D341Med (cell line): ENCODE results near the gene SKAP1.
"Not testable (repeated sequence)": the region's sequence is repeated elsewhere in the genome, so short reads cannot be mapped to it uniquely, and the experiment has no call there.

Experiments used
- DNase-seq: peaks from one replicate; pipeline ENCODE4 v3.0.0; 2012; ENCODE audit warnings: low spot score

Gene SKAP1

DNA sequence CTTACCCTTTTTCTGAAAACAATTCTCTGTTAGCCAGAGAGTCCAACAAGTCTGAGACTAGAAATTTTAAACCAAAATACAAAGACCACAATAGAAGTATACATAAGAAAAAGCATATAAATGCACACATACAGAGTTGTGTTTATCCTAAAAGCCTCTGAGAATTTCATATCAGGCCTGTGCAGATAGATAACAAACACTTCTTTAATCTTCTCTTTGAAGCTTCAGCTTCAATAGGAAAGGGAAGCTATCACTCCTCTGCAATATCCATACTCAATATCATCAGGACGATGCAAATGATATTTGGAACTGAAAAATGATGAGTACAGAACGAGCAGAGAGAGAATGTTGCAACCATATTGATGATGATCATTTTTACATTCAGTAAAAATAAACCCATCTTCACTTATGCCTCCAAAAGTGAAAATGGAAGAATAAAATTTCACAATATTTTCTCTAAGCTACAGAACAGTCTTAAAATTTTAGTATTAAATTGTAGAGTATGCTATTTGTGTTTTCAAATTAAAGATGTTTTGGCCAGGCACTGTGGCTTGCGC is 61.6 kb downstream of the SKAP1 start:
- no peak for DNase-seq

DNA sequence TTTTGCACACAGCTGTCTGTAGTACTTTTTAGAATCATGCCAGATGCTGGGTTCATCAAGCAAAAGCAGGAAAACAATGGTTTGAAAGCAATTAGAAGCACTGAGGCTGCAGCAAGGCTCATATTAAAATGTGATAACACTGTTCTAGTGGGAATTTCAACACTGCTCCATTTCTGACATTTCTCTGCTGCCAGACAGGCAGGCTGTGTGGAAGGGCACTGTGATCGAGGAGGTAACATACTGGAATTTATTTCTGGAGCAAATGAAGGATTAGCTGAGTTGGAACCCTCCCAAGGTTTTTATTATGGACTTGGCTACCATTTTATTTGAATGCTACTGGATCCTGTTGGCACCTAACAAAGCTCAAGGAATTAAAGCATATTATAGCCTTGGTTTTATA is 66.9 kb downstream of the SKAP1 start:
- no peak for DNase-seq

DNA sequence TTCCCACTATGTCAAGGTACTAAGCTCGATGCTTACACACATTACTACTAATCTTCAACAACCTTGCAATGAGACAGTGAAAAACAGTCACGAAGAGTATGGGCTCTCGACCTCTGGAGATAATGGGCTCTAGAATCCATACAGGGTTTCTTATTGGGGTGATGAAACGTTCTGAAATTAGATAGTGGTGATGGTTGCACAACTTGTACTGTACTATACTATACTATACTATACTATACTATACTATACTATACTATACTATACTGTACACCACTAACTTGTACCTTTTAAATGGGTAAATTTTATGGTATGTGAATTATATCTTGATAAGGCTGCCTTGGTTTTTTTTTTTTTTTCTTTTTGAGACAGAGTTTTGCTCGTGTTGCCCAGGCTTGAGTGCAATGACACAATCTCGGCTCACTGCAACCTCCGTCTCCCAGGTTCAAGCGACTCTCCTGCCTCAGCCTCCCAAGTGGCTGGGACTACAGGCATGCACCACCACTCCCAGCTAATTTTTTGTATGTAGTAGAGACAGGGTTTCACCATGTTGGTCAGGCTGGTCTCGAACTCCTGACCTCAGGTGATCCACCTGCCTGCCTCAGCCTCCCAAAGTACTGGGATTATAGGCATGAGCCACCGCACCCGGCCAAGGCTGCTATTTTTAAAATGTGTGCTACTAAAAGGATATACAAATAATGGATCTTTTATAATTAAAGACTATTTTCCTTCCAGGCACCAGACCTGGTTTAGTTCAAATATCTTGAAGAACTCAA is 69.0 kb downstream of the SKAP1 start:
- not testable (repeated sequence) for DNase-seq

DNA sequence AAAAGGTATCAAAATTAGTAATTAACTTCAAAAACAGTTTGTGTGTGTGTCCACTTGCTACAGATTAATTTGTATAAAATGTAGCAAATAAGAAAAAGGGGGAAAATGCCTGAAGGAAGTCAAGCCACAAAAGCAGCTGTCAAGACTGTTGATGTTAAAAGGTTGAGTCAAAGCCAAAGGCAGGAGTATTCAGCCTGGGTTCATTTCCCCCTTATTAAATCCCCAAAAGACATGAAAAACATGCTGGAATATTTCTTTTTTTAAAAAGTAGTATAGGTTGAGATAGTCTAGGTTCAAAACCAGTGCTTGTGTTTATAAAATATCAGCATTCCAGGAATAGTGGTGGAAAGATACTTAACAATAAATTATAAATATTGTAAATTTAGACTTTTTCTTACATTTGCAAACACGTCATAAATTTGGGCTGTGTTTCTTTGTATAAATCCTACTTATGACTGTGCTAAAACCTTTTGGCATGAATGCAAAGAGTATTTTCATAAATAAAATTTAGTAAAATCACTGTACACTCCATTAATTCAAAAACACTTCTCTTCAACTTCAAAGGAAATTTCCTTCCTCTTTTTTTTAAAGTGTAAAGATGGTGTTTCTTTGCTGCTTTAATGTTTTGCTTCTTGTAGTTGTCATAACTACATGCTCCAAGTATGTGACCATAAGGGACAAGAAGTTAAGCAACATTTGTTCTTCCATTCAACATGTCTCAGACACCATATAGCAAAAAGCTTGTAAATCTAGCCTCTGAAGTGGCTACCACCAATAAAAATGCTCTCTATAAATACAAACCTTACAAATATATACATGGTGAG is 72.0 kb downstream of the SKAP1 start:
- no peak for DNase-seq

DNA sequence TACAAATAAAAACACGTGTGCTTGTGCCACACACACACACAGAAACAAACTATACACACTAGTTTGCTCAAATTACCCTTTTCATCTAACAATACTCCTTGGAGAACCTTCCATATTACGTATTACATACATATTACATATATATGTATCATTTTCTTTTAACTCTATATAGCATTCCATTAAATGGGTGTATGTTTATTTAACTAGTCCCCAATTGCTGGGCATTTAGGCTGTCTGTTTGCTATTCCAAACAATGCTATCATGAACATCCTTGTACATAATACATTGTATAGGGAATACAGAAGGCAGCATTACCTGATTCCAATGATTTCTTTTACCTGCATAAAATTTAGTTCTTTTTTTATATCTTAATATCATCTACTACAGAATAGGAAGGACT is 73.1 kb downstream of the SKAP1 start:
- no peak for DNase-seq

DNA sequence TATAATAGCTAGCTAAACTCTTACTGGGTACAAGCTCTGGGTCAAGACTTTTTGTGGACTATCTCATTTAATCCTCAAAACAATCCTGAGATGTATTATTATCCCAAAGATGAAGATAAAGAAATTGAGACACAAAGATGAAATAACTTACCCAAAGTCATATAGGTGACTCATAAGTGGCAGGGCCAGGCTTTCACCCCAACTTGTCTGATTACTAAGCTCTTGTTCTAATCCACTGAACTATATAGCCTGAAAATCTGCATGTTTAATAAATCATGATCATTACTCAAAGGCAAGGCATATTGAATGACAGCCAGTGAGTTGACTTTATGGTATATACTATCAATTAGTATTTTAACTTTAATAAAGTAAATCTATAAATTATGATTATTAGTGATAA is 77.4 kb downstream of the SKAP1 start:
- DNase-seq: no peak

DNA sequence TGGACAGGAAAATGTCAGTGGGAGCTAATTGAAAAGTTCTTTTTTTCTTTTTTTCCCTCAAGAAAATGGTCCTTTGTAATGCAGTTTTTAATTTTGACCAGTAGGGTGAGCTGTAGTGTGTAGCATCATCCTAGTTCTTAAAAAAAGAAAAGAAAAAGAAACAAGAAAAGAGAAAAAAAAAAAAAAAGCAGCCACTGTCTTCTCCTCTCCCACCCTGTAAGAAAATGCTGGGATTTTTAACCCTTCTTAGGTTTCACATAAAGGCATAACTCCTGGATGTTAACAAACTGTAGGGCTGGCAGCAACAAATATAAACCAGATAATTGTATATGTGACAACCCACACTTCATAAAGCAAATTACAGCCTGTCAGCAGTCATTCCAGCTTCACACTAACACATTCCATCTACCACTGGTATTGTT is 78.1 kb downstream of the SKAP1 start:
- no peak for DNase-seq

DNA sequence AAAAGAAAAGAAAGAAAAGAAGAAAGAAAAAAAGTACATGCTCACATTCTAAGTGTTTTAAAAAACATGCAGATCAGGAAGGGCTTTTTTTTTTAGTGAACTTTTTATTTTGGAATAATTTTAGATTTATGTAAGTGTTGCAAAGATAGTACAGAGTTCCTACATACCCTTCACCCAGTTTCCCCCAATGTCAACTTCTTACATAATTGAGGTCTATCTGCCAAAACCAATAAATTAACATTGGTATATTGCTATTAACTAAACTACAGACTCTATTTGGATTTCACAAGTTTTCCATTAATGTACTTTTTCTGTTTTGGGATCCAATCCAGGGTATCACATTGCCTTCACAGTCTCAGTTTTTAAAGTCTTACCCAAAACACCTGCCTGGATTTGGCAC is 81.7 kb downstream of the SKAP1 start:
- DNase-seq: no peak

DNA sequence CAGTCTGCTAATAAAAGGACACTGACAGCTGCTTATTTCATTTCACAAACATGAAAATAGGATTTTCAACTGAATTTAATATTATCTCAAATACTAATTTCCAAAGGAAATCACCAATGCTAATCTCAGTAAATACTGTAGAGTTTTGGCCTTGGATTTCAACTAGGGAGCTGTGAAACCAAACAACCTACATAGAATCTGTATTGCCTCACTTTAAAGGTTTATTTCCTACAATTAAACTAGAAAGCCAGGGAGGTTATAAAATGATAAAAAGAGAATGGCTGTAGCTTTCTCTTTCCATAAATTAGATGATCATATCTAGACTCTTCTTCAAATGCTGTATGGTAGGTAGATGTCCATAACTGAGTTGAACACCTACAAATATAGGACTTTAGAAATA is 82.8 kb downstream of the SKAP1 start:
- no peak for DNase-seq

DNA sequence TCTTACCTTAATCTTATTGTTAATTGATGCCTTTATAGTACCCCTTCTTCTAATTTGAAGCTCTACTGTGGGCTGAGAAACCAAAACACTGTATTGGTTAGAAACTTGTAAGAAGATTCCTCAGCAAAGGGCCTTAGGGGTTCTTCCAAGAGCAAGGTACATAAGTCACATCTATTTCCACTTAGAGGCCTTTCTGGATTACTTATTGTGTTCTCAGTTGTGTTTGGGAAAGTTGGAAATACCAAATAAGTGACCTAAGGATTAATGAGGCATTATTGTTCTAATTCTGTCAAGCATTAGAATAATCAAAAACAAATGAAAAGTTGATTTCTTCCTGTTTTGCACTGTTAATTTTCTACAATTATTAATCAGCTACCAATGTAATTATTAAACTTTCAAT is 85.8 kb downstream of the SKAP1 start:
- DNase-seq: no peak

DNA sequence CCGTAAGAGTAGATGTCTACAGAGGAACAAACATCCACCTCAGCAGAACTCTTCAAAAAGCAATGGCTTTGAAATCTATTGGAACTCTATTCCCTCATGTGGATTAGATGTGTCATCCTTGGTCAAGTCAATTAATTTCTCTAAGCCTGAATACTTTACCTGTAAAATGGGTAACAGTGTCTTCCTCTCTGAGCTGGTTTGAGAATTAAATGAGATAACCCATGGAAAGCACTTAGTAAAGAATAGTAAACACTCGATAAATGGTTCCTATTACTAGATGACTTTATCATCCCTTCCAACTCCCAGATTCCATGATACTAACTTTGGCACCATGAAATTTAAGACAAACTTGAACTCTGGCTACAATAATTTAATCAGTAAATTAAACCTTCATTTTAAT is 89.1 kb downstream of the SKAP1 start:
- DNase-seq: no peak

DNA sequence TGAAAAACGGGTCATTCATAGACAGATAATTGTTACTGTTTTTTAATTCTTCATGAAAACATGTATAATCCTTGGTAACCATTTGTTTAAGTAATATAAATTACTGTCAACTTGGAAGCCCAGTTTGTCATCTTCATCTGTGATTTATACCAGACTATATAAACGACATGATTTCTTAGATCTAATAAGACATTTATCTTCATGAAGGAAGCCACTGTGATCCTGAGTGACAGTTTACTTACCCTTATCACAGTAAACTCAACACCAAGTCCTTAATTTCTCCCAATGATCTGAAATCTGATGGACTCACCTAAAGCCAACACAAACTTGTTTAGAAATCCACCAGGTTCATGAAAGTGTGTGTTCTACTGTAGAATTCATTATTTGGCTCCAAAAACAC is 91.3 kb downstream of the SKAP1 start:
- no peak for DNase-seq

DNA sequence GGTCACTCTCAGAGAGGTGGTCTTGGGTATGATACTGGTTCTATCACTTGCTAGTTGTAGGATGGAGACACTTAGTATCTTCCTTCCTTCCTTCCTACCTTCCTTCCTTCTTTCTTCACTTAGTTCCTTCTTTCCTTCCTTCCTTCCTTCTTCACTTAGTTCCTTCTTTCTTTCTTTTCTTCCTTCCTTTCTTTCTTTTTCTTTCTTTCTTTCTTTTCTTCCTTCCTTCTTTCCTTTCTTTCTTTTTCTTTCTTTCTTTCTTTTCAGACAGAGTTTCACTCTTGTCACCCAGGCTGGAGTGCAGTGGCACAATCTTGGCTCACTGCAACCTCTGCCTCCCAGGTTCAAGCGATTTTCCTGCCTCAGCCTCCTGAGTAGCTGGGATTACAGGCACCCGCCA is 92.1 kb downstream of the SKAP1 start:
- DNase-seq: not testable (repeated sequence)

DNA sequence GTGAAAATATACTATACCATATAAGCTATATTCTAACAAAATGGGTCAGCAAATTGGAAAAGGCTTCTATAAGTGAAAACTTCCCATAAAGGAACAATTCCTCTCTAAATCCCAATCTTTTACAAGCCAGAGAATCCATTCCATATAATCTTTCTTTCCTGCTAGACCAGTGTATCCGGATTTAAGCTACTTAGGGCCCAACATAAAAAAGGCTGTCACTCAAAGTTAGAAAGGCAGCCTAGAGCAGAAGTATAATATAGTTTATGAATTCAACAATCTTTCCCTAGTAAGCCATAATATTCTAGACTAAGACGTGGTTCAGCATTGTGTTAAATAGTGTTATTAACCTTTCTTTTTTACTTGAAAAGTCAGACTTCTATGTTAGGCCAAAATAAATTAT is 93.0 kb downstream of the SKAP1 start:
- no peak for DNase-seq

DNA sequence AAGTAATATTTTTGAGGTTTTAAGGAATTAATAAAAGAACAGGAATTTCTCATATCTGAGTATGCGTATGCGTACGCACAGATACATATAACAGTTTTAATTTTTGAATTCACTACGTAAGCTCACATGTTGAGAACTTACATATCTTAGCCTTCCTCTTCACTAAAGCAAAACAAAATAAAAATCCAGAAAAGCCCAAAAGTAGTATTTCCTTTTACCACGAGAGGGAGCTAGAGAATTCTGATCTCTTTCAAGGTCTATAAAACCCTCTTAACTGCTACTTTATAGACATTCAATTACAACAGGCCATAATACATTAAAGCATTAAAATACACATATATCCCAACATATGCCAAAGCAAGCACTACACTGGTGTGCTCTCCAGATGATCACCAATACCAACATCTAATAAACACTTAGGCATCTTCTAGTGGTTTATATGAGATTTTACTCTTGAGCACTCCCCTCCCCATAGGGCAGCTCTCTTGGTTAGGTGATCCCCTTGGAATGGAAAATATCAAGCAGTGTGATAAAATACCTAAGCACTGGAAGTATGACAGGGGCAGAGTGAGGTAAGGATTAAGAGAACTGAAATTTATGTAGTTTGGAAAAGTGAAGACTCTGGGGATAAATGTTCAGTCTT is 94.0 kb downstream of the SKAP1 start:
- no peak for DNase-seq

DNA sequence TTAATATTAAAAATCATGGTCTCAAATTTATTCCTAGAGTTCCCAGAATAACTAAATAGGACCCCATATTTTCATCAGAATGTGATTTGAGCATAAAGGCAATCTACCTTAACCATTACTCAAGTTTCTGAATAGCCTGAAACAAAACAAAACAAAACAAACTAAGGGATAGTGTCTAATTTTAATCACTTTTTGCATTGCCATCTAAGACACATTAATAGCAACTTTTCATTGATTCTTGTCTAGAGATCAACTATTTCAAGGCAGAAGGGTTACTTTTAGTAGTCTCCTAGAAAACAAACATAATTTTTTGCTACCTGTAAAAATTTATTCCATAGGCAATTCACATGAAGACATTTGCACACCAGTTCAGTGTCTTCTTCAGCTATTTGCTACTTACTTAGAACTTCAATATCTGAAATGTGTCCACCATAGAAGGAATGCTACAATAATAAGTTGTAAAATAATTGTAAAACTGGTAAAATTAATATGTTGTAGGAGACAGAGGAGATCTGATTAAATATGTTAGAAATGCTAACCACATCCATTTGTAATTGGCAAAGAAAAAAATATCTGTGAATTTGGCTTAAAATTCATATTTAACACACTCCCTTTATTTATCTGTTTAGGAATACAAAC is 94.7 kb downstream of the SKAP1 start:
- no peak for DNase-seq

DNA sequence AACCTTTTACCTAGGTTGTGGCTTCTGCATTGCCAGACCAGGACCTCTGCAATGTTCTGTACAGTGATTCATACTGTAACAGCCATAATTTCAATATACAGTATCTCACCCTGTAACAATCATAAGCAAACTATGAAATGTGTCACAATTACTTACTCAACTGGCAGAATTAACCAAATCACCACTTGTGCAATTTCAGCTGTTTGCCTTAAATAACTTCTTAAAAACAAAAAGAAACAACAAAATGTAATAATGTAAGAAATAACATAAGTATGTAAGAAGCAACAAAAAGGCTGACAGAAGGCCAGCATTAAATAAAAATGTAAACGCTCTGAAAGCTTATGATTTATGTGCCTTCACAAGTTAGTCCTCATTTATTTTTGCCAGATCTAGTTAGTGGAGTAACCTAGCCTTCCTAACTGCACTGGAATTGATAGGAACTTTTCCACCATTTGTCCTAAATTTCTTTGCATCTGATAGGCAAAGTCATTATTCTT is 96.9 kb downstream of the SKAP1 start:
- DNase-seq: no peak

DNA sequence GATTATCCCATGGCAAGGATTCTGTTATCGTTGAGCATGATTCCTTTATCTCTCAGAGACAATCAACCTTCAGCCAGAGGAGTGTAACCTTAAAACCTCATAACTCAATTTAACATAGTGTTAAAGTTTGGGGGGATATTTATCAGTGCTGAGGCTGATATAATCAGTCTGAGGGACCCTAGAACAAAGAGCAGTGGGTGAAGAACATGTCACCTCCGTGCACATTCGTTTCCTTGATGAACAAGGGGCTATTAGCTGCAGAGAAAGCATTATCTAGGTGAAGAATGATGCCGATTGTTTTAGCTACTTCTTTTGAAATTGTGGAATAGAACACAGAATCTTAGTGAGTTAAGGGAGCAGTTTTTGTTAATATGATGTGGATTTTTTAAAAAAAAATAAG is 99.1 kb downstream of the SKAP1 start:
- no peak for DNase-seq

DNA sequence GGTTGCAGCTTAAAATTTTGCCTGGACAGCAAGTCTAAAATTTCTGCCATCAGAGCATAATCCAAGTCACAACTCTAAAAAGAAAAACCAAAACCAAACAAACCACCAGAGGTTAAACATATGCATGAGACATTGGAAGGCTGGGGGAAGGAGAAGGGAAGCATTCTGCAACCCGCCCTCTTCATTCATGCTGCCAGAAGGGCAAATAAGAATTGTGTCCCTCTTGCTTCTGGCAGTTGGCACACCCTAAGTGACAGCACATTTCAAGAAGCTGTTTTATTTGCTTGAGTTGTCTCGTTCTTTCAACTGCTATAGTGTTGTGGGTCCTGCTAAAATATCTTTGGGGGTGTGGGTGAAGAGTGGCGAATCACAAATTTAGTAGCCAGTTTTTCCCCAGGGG is 99.6 kb downstream of the SKAP1 start:
- no peak for DNase-seq

DNA sequence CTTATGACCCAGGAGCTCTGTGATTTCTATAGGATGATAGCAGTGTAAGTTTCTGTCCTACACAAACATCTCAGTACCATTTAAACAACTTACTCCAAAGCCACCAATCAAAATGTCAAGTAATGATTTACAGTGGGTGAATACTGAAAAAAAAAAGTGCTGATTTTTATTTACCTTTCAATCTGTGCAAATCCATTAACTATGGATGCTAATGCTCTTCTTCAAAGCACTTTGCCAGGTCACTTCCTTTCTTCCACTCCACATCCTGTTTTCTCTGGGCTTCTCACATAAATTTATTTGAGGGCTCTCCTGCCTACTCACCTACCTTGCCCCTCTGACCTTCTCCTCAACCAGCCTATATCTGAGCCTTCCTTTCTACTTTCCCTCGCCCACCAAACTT is 101.6 kb downstream of the SKAP1 start:
- DNase-seq: no peak

DNA sequence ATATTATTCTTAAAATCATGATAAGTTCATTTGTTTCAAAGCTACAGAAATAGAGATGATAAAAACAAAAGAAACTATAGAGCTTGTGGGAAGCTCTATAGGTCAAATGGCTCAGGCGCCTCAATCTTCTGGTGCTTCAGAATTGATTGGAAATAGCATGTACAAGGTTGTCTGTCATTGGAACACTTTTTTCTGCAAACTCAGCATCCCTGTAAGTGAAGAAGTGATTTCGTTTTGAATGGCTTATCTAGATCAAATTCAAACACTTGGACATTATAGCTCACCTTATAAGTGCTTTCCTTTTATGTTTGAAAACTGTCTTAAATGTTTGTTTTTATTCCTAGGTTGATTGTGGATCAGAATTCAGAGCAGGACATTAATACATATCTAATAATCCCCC is 103.7 kb downstream of the SKAP1 start:
- DNase-seq: no peak

DNA sequence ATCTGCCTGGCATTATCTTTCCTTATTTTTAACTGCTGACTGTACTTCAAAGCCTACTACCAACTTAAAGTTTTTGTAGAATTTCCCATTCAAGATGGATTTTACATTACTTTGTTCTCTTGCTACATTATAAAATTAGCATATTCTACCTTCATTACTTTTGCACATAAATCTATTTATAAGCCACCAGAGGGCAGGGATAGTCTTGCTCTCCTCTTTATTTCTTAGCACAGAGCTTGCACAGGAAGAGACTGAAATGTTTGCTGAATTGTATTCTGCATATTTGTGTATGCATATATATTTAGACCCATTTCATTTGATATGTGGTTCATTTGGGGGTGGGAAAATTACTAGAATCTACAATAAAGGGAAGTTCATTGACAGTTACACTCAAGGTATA is 108.0 kb downstream of the SKAP1 start:
- DNase-seq: no peak
